A549 (cell line): ENCODE measurements around the gene BICC1.

Source experiments
- CBX2 ChIP-seq: fragments of 200-600 bp; sonication (generic); IDR thresholded peaks from 2 replicates; pipeline ENCODE4 v1.6.1; 2016; ENCODE audit warnings: low read depth, mild to moderate bottlenecking, borderline replicate concordance
- CEBPB ChIP-seq, 2 experiments: fragments of >200 bp in 1 of 2; sonication (Bioruptor Twin) in 1 of 2; formaldehyde crosslinking in 1 of 2; IDR thresholded peaks; 2 replicates each; pipeline ENCODE4 v1.6.1; 2012 to 2016
- CHD2 ChIP-seq: fragments of 150-350 bp; IDR thresholded peaks from 2 replicates; pipeline ENCODE4 v1.6.1; 2014; ENCODE audit warnings: low read length; ENCODE audit not compliant: partially characterized antibody
- EHF ChIP-seq: fragments of 250-450 bp; sonication (Bioruptor Pico); IDR thresholded peaks from 2 replicates; pipeline ENCODE4 v1.5.0; 2020; ENCODE audit warnings: mild to moderate bottlenecking
- EP300 ChIP-seq, 2 experiments: fragments of >200 bp; sonication (Bioruptor Twin); formaldehyde crosslinking; IDR thresholded peaks; 2 replicates in 1 of 2; 3 replicates in 1 of 2; pipeline ENCODE4 v1.6.1; 2016 to 2017
- ESRRA ChIP-seq: fragments of 150-350 bp; IDR thresholded peaks from 2 replicates; pipeline ENCODE4 v1.6.1; 2014; ENCODE audit warnings: mild to moderate bottlenecking, low read length, borderline replicate concordance
- POLR2A ChIP-seq: IDR thresholded peaks from 2 replicates; pipeline ENCODE4 v1.6.1; 2012; ENCODE audit warnings: mild to moderate bottlenecking, low read length
- RFX5 ChIP-seq: fragments of 450-650 bp; IDR thresholded peaks from 2 replicates; pipeline ENCODE4 v1.7.1; 2014; ENCODE audit warnings: antibody characterized with exemption, mild to moderate bottlenecking, moderate library complexity
- RNF2 ChIP-seq: fragments of 200-600 bp; sonication (generic); IDR thresholded peaks from 2 replicates; pipeline ENCODE4 v1.6.1; 2016; ENCODE audit warnings: low read depth, mild to moderate bottlenecking, antibody characterized with exemption, moderate library complexity, borderline replicate concordance
- TF ChIP-seq, protein P1 (sequence below): fragments of >200 bp; sonication (Bioruptor Twin); formaldehyde crosslinking; IDR thresholded peaks from 3 replicates; pipeline ENCODE4 v1.5.1; 2016

DNA sequence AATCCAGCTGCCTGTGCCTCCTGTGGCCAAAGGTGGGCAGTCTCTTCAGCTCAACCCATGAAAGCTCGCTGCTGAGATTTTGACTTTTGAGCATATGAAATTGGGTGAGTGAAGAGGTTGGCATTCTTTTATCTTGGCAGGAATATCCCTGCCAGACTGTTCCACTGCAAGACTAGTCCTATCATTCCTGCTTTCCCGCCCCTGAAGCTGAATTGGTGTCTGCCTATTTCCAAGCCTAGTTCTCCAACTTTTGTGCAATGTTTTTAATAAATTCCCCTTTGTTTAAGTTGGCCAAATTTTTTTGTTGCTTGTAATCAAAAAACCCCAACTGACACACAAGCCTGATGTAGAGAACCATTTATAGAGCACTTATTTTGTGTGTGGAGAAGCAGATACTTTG is 34.8 kb upstream of the BICC1 start:
- no peak for TF ChIP-seq RNF2
- TF ChIP-seq, protein P1, sequence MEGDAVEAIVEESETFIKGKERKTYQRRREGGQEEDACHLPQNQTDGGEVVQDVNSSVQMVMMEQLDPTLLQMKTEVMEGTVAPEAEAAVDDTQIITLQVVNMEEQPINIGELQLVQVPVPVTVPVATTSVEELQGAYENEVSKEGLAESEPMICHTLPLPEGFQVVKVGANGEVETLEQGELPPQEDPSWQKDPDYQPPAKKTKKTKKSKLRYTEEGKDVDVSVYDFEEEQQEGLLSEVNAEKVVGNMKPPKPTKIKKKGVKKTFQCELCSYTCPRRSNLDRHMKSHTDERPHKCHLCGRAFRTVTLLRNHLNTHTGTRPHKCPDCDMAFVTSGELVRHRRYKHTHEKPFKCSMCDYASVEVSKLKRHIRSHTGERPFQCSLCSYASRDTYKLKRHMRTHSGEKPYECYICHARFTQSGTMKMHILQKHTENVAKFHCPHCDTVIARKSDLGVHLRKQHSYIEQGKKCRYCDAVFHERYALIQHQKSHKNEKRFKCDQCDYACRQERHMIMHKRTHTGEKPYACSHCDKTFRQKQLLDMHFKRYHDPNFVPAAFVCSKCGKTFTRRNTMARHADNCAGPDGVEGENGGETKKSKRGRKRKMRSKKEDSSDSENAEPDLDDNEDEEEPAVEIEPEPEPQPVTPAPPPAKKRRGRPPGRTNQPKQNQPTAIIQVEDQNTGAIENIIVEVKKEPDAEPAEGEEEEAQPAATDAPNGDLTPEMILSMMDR, result no peak
- TF ChIP-seq CHD2, result no peak
- no peak for TF ChIP-seq CEBPB (IDR thresholded peaks at IDR 0.05)
- no peak for TF ChIP-seq ESRRA
- TF ChIP-seq RFX5, result no peak
- TF ChIP-seq CBX2, result no peak
- no peak for TF ChIP-seq POLR2A
- TF ChIP-seq EP300 (IDR thresholded peaks at IDR 0.05), result no peak
- TF ChIP-seq EHF (CRISPR knock-in tag), result no peak
